CD1c-positive myeloid dendritic cell (primary cell): Measurements from ENCODE around the gene CLNK.

ENCODE experiments used
- DNase-seq: peaks from one replicate; pipeline ENCODE4 v3.0.0-alpha.2; 2016; ENCODE audit errors: extremely low spot score

Gene CLNK

DNA sequence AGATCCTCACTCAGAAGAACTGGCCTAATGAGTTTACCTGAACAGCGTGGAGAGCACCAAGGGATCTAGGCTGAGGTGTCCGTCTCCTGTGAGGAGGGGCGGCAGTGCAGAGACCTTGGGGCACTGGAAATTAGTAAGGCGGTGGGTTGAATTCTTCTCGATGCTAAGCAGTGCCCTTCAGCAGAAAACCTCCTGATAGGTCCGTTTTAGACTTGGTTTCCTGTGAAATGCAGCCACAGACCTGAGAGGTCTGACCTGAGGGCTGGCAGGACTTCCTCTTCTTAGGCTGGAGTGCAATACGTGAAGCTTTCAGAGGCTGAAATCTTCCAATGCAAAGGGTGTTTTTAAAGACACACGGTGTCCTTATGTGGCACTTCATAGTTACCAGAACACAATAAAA lies at the start of gene CLNK:
TSS of gene CLNK (minus strand) at position 138 of the 400 bp plus-strand sequence. CDS start 16,899 bp downstream, outside the sequence.
- no peak for DNase-seq

- no peak for DNase-seq
These were observed 49.0 kb upstream of the CLNK start for GRCh38 chr4:10733481-10734062.

GRCh38 chr4:10732914-10733415 lies 48.4 kb upstream of the CLNK start:
- DNase-seq: no peak

- no peak for DNase-seq
These were observed 47.8 kb upstream of the CLNK start for GRCh38 chr4:10732235-10732913.

GRCh38 chr4:10731690-10732089 lies 47.1 kb upstream of the CLNK start:
- no peak for DNase-seq

- no peak for DNase-seq
These were observed 46.6 kb upstream of the CLNK start for GRCh38 chr4:10731162-10731561.

GRCh38 chr4:10730590-10730989 lies 46.0 kb upstream of the CLNK start:
- no peak for DNase-seq

DNA sequence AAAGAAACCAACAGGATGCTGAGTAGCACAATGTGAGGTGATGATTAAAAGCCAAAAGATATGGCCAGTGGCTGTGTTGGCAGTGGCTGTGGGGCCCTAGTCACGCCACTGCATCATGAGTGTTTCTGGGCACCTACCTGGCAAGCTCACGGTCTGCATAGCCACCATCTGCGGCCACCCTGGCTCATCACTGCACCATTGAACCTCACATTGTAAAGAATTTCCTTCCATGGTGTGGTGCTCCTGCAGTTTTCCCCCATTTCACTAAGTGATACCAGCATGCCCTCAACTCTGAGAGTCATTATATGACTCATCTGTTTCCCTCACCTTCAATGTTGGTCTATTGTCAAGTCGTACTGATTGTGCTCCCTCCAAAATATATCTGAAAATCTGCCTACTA lies 45.5 kb upstream of the CLNK start:
- DNase-seq: no peak

GRCh38 chr4:10729366-10729765 lies 44.8 kb upstream of the CLNK start:
- no peak for DNase-seq

DNA sequence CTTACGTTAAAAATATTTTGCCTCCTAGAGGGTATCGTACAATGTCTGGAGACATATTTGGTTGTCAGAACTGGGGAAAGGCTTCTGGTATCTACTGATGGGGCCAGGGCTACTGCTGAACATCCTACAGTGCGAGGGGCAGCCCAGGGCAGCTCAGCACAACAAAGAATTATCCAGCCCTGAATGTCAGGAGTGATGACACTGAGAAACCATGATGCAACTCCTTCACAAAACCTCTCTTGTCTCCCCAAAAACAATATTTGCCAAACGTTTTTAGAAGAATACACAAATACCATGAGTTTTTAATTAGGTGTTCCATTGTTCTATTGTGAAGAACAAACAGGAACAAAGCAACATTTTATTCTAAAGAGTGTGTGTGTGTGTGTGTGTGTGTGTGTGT lies 43.4 kb upstream of the CLNK start:
- no peak for DNase-seq

- DNase-seq: no peak
These were observed 42.7 kb upstream of the CLNK start for GRCh38 chr4:10727140-10727880.

- no peak for DNase-seq
These were observed 38.4 kb upstream of the CLNK start for GRCh38 chr4:10722957-10723356.

DNA sequence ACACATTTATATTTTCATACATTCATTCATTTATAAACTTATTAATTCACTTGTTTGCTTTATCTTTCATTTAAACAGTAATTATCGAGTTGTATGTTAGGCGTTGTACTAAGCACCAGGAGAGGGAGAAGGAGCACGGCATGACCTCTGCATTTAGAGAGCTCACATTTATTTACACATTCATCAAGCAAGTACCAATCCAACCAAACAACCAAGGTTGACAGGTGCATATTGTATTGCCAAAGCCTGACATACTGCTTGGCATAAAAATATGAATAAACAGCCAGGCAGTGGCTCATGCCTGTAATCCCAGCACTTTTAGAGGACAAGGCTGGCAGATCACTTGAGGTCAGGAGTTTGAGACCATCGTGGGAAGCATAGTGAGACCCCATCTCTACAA lies 37.0 kb upstream of the CLNK start:
- DNase-seq: no peak

GRCh38 chr4:10716163-10716562 lies 31.6 kb upstream of the CLNK start:
- no peak for DNase-seq

DNA sequence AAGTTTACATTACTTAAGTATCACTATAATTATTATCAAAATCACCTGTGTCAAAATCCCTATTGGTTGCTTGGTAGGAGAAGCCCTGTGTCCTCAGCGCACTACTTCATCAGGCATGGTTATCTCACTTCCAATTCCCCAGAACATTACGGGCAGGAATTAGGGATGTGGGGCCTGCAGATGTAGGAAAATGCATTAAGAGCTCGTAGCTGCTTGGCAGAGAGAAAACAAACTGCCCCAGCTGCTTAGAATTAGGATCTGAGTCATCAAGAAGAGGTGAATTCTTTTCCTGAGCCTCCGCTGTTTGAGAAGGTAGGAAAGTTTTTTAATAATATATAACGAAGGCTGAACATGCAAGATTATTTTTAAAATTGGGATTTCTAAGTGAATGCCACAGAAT lies 31.1 kb upstream of the CLNK start:
- no peak for DNase-seq

DNA sequence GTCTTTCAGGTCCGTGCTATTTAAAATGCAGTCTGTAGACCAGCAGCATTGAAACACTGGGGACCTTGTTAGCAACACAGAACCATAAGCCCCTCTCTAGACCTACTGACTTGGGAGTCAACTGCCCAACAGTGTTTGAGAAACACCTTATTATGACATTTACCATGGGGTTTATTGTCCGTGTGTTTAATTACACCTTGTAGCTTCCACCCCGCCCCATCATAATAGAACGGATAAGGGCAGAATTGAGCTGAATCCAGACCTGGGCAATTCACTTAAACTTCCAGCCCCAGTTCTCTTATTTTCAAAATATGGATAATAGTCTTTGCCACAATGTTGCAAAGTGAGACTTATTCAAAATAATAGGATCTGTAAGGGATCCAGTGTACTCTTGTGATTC lies 30.6 kb upstream of the CLNK start:
- DNase-seq: no peak

GRCh38 chr4:10713591-10713990 lies 29.0 kb upstream of the CLNK start:
- no peak for DNase-seq

DNA sequence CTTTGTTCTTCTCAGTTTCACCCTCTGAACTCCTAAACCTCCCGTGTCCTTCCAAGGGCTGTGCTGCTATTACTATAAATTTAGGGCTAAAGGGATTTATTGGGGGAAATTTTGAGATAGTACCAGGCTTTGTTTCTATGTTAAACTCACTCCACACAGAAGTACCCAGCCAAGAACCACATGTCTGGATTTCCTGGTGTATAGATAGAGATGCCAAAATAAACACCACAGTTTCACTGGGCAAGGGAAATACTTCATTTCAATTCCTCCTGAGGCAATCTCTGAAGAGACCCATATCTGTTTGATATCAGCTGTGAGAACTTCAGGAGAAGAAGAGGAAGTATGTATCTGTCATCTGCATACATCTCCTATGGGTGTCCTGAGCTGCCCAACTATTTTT lies 21.7 kb upstream of the CLNK start:
- no peak for DNase-seq

GRCh38 chr4:10704430-10704810 lies 19.9 kb upstream of the CLNK start:
- DNase-seq: no peak

DNA sequence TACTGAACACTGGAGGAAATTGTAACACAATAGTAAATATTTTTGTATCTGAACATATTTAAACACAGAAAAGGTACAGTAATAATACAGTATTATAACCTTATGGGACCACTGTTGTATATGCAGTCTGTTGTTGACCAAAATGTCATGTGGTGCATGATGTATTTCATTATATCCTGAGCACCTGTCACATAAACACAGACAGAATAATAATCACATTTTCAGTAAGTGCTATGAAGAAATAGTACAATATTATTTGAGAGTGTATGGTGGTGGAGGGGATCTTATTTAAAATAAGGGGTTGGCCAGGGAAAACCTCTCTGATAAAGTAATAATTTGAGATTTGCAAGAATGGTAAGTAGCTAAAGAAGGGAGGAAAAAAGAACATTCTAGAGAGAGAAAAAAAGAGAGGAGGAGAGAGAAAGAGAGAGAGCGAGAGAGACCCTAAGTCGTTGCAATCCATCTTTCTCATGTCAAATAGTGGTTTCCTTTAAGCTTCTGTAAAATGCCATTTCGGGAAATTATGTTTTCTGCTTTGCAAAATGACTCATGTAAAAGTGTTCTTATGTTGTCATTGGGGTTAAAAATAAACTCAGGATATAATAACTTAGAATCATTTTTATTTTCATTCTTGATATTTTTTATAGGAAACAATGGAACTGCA lies 19.3 kb upstream of the CLNK start:
- DNase-seq: no peak

- DNase-seq: no peak
These were observed 18.6 kb upstream of the CLNK start for GRCh38 chr4:10703156-10703555.

- DNase-seq: no peak
These were observed 17.3 kb upstream of the CLNK start for GRCh38 chr4:10701702-10702460.
